ENCODE measurements around the gene PRPS1. TPM values are rescaled to one million over a fixed set of nuclear protein-coding genes. Genes with fewer than 3 reads are reported as not detected.

The PRPS1 gene
- total RNA-seq, 3 donors from 2014 or later = 19.3 to 24.9 (median 20.8) TPM

- TF ChIP-seq POLR2AphosphoS5 (IDR thresholded peaks at IDR 0.05) = no peak
- TF ChIP-seq, protein P1, sequence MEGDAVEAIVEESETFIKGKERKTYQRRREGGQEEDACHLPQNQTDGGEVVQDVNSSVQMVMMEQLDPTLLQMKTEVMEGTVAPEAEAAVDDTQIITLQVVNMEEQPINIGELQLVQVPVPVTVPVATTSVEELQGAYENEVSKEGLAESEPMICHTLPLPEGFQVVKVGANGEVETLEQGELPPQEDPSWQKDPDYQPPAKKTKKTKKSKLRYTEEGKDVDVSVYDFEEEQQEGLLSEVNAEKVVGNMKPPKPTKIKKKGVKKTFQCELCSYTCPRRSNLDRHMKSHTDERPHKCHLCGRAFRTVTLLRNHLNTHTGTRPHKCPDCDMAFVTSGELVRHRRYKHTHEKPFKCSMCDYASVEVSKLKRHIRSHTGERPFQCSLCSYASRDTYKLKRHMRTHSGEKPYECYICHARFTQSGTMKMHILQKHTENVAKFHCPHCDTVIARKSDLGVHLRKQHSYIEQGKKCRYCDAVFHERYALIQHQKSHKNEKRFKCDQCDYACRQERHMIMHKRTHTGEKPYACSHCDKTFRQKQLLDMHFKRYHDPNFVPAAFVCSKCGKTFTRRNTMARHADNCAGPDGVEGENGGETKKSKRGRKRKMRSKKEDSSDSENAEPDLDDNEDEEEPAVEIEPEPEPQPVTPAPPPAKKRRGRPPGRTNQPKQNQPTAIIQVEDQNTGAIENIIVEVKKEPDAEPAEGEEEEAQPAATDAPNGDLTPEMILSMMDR (IDR thresholded peaks at IDR 0.05) = no peak
- no peak for TF ChIP-seq POLR2A (IDR thresholded peaks at IDR 0.05)
- Histone ChIP-seq H3K4me3 (no peak overlapping the region), H3K27me3 (peaks cover 0 to 16% of the 10 kb centered on the region in 2 donors), H3K9me3 (peaks cover 0 to 14% of the 10 kb centered on the region in 2 donors), H3K27ac (no peak overlapping the region), H3K36me3 (no peaks in the 10 kb centered on the region), H3K4me1 (no peaks in the 10 kb centered on the region)
- no peak for DNase-seq (ENCODE audit: low spot score in 2 of 2)
- intact Hi-C loops (cut with DNase I; ENCODE audit: low total_unique reads) = no loop called here
Observed at GRCh38 chrX:107619885-107620322, 8.4 kb upstream of the PRPS1 start.

DNA sequence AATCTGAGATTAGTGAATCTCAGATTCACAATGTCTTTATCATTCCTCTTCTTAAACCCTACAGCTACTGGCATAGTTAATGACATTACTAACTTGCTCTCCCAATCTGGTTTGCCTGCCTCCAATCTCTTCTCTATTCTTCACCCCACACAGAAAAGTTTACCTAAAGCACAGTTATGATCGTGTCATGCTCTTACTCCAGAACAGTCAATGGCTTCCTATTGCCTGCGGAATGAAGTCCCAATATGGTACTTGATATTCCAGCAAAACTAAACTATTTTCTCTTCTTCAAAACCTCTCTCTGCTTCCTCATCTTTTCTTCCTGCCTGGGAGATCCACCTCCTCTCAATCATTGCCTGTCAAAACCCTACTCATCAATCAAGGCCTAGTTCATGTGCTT, 3.4 kb upstream of the PRPS1 start:
- H3K4me1 ChIP-seq = no peaks in the 10 kb centered on the region
- no peak overlapping the region for H3K27ac ChIP-seq
- H3K9me3 ChIP-seq = peaks cover 0 to 14% of the 10 kb centered on the region in 2 donors
- peaks cover 0 to 25% of the 10 kb centered on the region in 2 donors for H3K27me3 ChIP-seq
- intact Hi-C loops (cut with DNase I; ENCODE audit: low total_unique reads) = no loop called here
- no peak for DNase-seq (ENCODE audit: low spot score in 2 of 2)
- H3K36me3 ChIP-seq = no peaks in the 10 kb centered on the region
- TF ChIP-seq POLR2A (IDR thresholded peaks at IDR 0.05) = no peak
- TF ChIP-seq POLR2AphosphoS5 (IDR thresholded peaks at IDR 0.05) = no peak
- TF ChIP-seq, protein P1 (IDR thresholded peaks at IDR 0.05) = no peak
- no peak overlapping the region for H3K4me3 ChIP-seq

DNA sequence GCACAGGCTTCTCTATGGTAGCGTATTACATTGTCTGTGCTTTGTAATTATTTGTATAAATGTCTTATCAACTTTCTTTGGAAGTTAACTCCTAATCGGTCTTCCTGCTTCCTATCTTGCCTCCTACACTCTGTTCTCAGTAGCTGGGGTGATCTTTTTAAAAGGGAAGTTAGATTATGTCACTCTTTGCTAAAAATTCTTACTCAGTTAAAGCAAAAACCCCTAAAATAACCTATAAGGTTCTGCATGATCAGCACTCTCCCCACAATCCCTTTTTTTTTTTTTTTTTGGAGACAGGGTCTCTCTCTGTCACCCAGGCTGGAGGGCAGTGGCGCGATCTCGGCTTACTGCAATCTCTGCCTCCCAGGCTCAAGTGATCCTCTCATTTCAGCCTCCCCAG, 2.6 kb upstream of the PRPS1 start:
- Histone ChIP-seq H3K4me1 (no peaks in the 10 kb centered on the region), H3K9me3 (peaks cover 0 to 14% of the 10 kb centered on the region in 2 donors), H3K27me3 (peaks cover 0 to 19% of the 10 kb centered on the region in 2 donors), H3K27ac (no peak overlapping the region), H3K4me3 (no peak overlapping the region), H3K36me3 (no peaks in the 10 kb centered on the region)
- TF ChIP-seq POLR2A (IDR thresholded peaks at IDR 0.05) (no peak), POLR2AphosphoS5 (IDR thresholded peaks at IDR 0.05) (no peak)
- TF ChIP-seq, protein P1 (IDR thresholded peaks at IDR 0.05) = no peak
- DNase-seq (ENCODE audit: low spot score in 2 of 2) = no peak
- intact Hi-C loops (cut with DNase I; ENCODE audit: low total_unique reads) = no loop called here

GRCh38 chrX:107626481-107626880, 1.8 kb upstream of the PRPS1 start:
- intact Hi-C loops (cut with DNase I; ENCODE audit: low total_unique reads) = no loop called here
- TF ChIP-seq, protein P1 (IDR thresholded peaks at IDR 0.05) = no peak
- TF ChIP-seq POLR2AphosphoS5 (IDR thresholded peaks at IDR 0.05) (no peak), POLR2A (IDR thresholded peaks at IDR 0.05) (no peak)
- no peaks in the 10 kb centered on the region for H3K36me3 ChIP-seq
- peaks cover 0 to 23% of the 10 kb centered on the region in 2 donors for H3K27me3 ChIP-seq
- no peaks in the 10 kb centered on the region for H3K4me1 ChIP-seq
- peaks cover 0 to 14% of the 10 kb centered on the region in 2 donors for H3K9me3 ChIP-seq
- no peak overlapping the region for H3K4me3 ChIP-seq
- no peak overlapping the region for H3K27ac ChIP-seq
- no peak for DNase-seq (ENCODE audit: low spot score in 2 of 2)

GRCh38 chrX:107626916-107627315, 1.4 kb upstream of the PRPS1 start:
- Histone ChIP-seq H3K27me3 (peaks cover 0 to 23% of the 10 kb centered on the region in 2 donors), H3K9me3 (peaks cover 0 to 14% of the 10 kb centered on the region in 2 donors), H3K4me3 (no peak overlapping the region), H3K4me1 (no peaks in the 10 kb centered on the region), H3K36me3 (no peaks in the 10 kb centered on the region), H3K27ac (no peak overlapping the region)
- intact Hi-C loops (cut with DNase I; ENCODE audit: low total_unique reads) = no loop called here
- no peak for DNase-seq (ENCODE audit: low spot score in 2 of 2)
- TF ChIP-seq POLR2AphosphoS5 (IDR thresholded peaks at IDR 0.05) (no peak), POLR2A (IDR thresholded peaks at IDR 0.05) (no peak)
- TF ChIP-seq, protein P1 (IDR thresholded peaks at IDR 0.05) = no peak

Measured in breast epithelium (tissue), 4 donors.